BE2C (cell line): Measurements from ENCODE around the gene MLLT10.
"Not testable (repeated sequence)": the region's sequence is repeated elsewhere in the genome, so short reads cannot be mapped to it uniquely, and the experiment has no call there.

ENCODE experiments used
- DNase-seq: peaks from one replicate; pipeline ENCODE4 v3.0.0-alpha.2; 2020
- H3K27me3 ChIP-seq: fragments of 250-450 bp; sonication (Bioruptor Pico); 2 replicates; pipeline ENCODE4 v1.5.1; 2020; ENCODE audit warnings: mild to moderate bottlenecking
- H3K36me3 ChIP-seq: fragments of 250-450 bp; sonication (Bioruptor Pico); 2 replicates; pipeline ENCODE4 v1.5.1; 2020; ENCODE audit warnings: mild to moderate bottlenecking
- H3K4me1 ChIP-seq: fragments of 250-450 bp; sonication (Bioruptor Pico); 2 replicates; pipeline ENCODE4 v1.5.1; 2020
- H3K4me3 ChIP-seq: 2 replicates; pipeline ENCODE4 v1.5.1; 2011; ENCODE audit warnings: low read depth, low read length
- H3K9me3 ChIP-seq: fragments of 250-450 bp; sonication (Bioruptor Pico); 2 replicates; pipeline ENCODE4 v1.5.1; 2020
- TF ChIP-seq, protein P1 (sequence below): IDR thresholded peaks from 2 replicates; pipeline ENCODE4 v1.5.1; 2012; ENCODE audit warnings: mild to moderate bottlenecking, low read depth, low read length

The MLLT10 gene

DNA sequence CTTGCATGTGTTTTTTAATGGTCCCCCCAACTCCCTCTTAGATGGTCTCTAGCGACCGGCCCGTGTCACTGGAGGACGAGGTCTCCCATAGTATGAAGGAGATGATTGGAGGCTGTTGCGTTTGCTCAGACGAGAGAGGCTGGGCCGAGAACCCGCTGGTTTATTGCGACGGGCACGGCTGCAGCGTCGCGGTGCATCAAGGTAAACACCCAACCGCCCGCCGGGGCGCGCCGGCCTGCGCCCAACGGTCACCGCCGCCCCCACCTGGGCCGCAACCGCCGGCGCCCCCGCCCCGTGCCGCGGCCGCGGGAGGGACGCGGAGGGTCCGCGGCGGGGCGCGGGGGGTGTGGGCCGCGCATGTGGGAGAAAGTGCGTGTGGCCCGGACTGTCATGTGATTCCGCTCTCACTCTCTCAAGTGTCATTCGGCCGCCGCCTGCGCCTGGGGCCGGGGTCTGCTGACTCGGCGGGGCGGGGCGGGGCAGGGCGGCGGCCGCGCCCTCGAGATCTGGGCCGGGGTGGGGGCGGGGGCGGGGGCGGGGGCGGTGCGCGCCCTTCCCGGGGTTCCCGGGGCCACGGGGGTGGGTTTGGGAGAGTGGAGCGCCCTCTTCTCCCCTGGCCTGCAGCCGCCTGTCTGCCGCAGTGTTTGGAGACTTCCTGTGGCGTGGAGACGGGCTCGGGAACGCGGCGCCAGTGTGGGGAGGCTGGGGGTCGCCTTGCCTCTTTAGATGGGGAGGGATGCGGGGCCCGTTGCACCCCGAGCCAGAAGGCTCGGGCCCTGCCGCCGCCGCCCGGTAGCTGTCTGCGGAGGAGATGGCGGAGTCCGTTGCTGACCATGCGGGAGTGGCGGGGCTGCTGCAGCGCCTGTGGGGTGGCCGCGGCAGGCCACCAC lies 817 bp downstream of the MLLT10 start:
- peak; percentile 70 for DNase-seq
- TF ChIP-seq, protein P1, sequence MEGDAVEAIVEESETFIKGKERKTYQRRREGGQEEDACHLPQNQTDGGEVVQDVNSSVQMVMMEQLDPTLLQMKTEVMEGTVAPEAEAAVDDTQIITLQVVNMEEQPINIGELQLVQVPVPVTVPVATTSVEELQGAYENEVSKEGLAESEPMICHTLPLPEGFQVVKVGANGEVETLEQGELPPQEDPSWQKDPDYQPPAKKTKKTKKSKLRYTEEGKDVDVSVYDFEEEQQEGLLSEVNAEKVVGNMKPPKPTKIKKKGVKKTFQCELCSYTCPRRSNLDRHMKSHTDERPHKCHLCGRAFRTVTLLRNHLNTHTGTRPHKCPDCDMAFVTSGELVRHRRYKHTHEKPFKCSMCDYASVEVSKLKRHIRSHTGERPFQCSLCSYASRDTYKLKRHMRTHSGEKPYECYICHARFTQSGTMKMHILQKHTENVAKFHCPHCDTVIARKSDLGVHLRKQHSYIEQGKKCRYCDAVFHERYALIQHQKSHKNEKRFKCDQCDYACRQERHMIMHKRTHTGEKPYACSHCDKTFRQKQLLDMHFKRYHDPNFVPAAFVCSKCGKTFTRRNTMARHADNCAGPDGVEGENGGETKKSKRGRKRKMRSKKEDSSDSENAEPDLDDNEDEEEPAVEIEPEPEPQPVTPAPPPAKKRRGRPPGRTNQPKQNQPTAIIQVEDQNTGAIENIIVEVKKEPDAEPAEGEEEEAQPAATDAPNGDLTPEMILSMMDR = no peak

DNA sequence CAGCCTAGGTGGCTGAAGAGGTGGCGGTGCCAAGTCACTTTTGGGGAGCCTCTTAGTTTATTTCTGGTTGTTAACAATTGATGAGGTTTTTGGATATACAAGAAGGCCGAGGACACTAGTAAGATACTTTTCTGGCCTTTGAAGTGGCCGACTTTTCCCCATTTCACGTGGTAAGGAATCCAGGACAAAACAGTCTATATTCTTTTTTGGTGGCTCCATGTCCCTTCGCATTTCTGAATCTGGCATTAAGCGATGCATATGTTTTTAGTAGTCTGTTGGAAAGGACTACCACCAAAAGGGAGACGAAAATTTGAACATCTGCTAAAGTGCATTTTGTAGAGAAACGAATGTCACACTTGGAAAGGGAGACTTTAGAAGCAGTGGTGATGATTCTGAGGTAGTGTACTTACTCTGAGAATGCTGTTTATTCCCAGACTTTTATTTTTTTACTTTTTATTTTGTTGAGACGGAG lies 1.5 kb downstream of the MLLT10 start:
- TF ChIP-seq, protein P1 = no peak
- H3K36me3 ChIP-seq = peaks cover 25% of the 10 kb centered on the region
- H3K9me3 ChIP-seq = no peaks in the 10 kb centered on the region
- peak overlapping the region; percentile 66 for H3K4me3 ChIP-seq
- no peaks in the 10 kb centered on the region for H3K4me1 ChIP-seq
- DNase-seq = no peak
- no peaks in the 10 kb centered on the region for H3K27me3 ChIP-seq

More for the DNA sequence above, 817 bp downstream of the MLLT10 start:
- H3K4me1 ChIP-seq = no peaks in the 10 kb centered on the region
- peak overlapping the region; percentile 66 for H3K4me3 ChIP-seq
- H3K27me3 ChIP-seq = no peaks in the 10 kb centered on the region
- H3K36me3 ChIP-seq = peaks cover 25% of the 10 kb centered on the region
- no peaks in the 10 kb centered on the region for H3K9me3 ChIP-seq

DNA sequence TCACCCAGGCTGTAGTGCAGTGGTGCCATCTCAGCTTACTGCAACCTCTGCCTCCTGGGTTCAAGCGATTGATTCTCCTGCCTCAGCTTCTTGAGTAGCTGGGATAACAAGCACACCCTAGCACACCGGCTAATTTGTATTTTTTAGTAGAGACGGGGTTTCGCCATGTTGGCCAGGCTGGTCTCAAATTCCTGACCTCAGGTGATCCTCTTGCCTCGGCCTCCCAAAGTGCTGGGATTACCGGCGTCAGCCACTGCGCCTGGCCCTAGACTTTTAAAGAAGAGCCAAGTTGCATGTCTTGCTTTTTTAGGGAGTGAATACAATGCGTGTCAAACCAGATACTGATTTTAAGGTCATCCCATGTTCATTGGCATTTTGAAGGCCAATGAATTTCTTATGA lies 1.9 kb downstream of the MLLT10 start:
- H3K36me3 ChIP-seq = peaks cover 29% of the 10 kb centered on the region
- H3K4me3 ChIP-seq = peak overlapping the region; percentile 66
- H3K4me1 ChIP-seq, DNase-seq, H3K9me3 ChIP-seq, H3K27me3 ChIP-seq: not testable (repeated sequence)

DNA sequence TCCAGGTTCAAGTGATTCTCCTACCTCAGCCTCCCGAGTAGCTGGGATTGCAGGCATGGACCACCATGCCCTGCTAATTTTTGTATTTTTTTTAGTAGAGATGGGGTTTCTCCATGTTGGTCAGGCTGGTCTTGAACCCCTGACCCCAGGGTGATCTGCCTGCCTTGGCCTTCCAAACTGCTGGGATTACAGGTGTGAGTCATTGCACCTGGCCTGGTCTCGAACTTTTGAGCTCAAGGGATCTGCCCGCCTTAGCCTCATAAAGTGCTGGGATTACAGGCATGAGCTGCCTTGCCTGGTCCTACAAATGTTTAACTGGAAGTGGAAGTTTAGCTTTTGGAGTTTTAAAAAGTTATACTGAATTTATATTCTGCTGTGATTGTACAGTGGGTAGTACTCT lies 2.8 kb downstream of the MLLT10 start:
- Histone ChIP-seq H3K4me1 (no peaks in the 10 kb centered on the region), H3K4me3 (no peak overlapping the region), H3K27me3 (no peaks in the 10 kb centered on the region), H3K9me3 (no peaks in the 10 kb centered on the region), H3K36me3 (peaks cover 38% of the 10 kb centered on the region)
- TF ChIP-seq, protein P1 = no peak
- no peak for DNase-seq

DNA sequence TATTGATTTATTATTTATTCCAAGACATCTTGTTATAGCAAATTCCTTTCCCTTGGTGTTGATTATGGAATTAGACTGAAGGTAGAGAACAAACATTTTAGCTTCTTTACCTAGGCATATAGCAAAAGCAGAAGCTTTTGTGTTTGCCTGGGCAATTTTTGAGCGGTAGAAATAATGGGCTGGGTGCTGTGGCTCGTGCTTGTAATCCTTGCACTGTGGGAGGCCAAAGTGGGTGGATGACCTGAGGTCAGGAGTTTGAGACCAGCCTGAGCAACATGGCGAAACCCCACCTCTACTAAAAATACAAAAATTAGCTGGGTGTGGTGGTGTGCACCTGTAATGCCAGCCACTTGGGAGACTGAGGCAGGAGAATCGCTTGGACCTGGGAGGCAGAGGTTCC lies 6.7 kb downstream of the MLLT10 start:
- not testable (repeated sequence) for H3K9me3 ChIP-seq, DNase-seq, H3K27me3 ChIP-seq, H3K4me3 ChIP-seq, H3K4me1 ChIP-seq
- peaks cover 74% of the 10 kb centered on the region for H3K36me3 ChIP-seq

DNA sequence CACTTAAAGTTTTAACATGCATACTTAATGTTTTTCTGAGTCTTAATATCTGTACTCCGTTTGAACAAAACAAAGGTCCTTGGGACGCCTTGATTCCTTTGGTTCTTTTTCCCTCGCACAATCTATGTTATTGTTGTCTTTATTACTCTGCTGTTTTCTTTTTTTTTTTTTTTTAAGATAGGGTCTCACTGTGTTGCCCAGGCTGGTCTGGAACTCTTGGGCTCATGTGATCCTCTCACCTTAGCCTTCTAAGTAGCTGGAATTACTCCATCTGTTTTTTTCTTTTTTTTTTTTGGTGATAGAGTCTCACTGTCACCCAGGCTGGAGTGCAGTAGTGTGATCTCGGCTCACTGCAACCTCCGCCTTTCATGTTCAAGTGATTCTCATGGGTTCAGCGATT lies 13.2 kb downstream of the MLLT10 start:
- H3K9me3 ChIP-seq = no peaks in the 10 kb centered on the region
- no peak for DNase-seq
- H3K27me3 ChIP-seq = no peaks in the 10 kb centered on the region
- peaks cover 54% of the 10 kb centered on the region for H3K36me3 ChIP-seq
- peaks cover 4% of the 10 kb centered on the region for H3K4me1 ChIP-seq
- TF ChIP-seq, protein P1 = no peak
- no peak overlapping the region for H3K4me3 ChIP-seq

DNA sequence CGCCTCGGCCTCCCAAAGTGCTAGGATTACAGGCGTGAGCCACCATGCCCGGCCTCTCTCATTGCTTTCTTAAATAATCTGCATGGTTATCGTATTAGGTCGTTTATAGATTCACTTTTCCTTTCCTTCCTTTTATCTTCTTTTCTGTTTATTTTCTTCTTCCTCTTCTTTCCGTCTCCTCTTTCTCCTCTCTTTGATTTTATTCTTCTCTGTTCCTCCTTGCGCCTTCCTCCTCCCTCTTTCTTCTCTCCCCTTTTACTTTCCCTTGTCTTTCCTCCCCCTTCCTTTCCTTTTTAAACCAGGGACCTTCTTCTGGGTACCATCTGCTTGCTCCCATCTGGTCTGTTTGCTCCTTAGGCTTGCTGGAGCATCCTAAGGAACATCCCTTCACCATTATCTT lies 18.6 kb downstream of the MLLT10 start:
- H3K36me3 ChIP-seq = peaks cover 32% of the 10 kb centered on the region
- H3K4me1 ChIP-seq = peaks cover 4% of the 10 kb centered on the region
- H3K9me3 ChIP-seq = no peaks in the 10 kb centered on the region
- H3K4me3 ChIP-seq = no peak overlapping the region
- TF ChIP-seq, protein P1 = no peak
- no peaks in the 10 kb centered on the region for H3K27me3 ChIP-seq
- DNase-seq = no peak
